HG03095 (cell line): ENCODE measurements around the gene ZC3H18.

Experiments
- ATAC-seq: cut with Tn5 transposase; IDR thresholded peaks from one replicate; pipeline ENCODE4 v1.9.1; 2021; ENCODE audit warnings: moderate library complexity; ENCODE audit not compliant: unreplicated experiment

ZC3H18 gene

GRCh38 chr16:88671806-88672205, 101.6 kb downstream of the ZC3H18 start:
- no peak for ATAC-seq

- no peak for ATAC-seq
These were observed 102.6 kb downstream of the ZC3H18 start for GRCh38 chr16:88672776-88673175.

- no peak for ATAC-seq
These were observed 103.6 kb downstream of the ZC3H18 start for GRCh38 chr16:88673716-88674379.

- no peak for ATAC-seq
These were observed 106.5 kb downstream of the ZC3H18 start for GRCh38 chr16:88676502-88677242.

- no peak for ATAC-seq
These were observed 107.5 kb downstream of the ZC3H18 start for GRCh38 chr16:88677721-88678120.

GRCh38 chr16:88678224-88678979, 108.2 kb downstream of the ZC3H18 start:
- no peak for ATAC-seq

GRCh38 chr16:88680554-88681083, 110.4 kb downstream of the ZC3H18 start:
- no peak for ATAC-seq

- ATAC-seq, result no peak
These were observed 111.0 kb downstream of the ZC3H18 start for GRCh38 chr16:88681084-88681680.
